Ureter (tissue), 1 donor: ENCODE data around the gene ZDHHC5. TPM values are rescaled to one million over a fixed set of nuclear protein-coding genes. Genes with fewer than 3 reads are reported as not detected.

Source experiments
- DNase-seq: peaks from one replicate; pipeline ENCODE4 v3.0.0-alpha.2; 2020; ENCODE audit warnings: low spot score
- total RNA-seq: library from RNA; stranded (reverse); gene quantifications from one replicate; pipeline ENCODE4 v1.2.4, GENCODE V29; 2023
- donor health status: DM: yes; HTN: yes; CAD: no.

Gene ZDHHC5
- 91.9 TPM for total RNA-seq

- DNase-seq = peak; percentile 99
Observed at GRCh38 chr11:57667736-57668433, at the start of gene ZDHHC5. Gene ZDHHC5, plus strand, starts transcription at chr11:57668114. Its CDS starts 4,977 bp downstream, at chr11:57673091.

- no peak for DNase-seq
Observed at GRCh38 chr11:57618438-57618837, 49.5 kb upstream of the ZDHHC5 start.

GRCh38 chr11:57619331-57619730 lies 48.6 kb upstream of the ZDHHC5 start:
- DNase-seq = no peak

- no peak for DNase-seq
Observed at GRCh38 chr11:57620467-57620866, 47.4 kb upstream of the ZDHHC5 start.

- DNase-seq = no peak
Observed at GRCh38 chr11:57622263-57622662, 45.7 kb upstream of the ZDHHC5 start.

- no peak for DNase-seq
Observed at GRCh38 chr11:57624864-57625263, 43.0 kb upstream of the ZDHHC5 start.

- no peak for DNase-seq
Observed at GRCh38 chr11:57626895-57627294, 41.0 kb upstream of the ZDHHC5 start.

- no peak for DNase-seq
Observed at GRCh38 chr11:57630171-57630570, 37.7 kb upstream of the ZDHHC5 start.

- DNase-seq = no peak
Observed at GRCh38 chr11:57632116-57632515, 35.8 kb upstream of the ZDHHC5 start.

GRCh38 chr11:57633394-57634070 lies 34.4 kb upstream of the ZDHHC5 start:
- DNase-seq = no peak

- no peak for DNase-seq
Observed at GRCh38 chr11:57634311-57634710, 33.6 kb upstream of the ZDHHC5 start.

- no peak for DNase-seq
Observed at GRCh38 chr11:57635246-57635645, 32.7 kb upstream of the ZDHHC5 start.

- DNase-seq = no peak
Observed at GRCh38 chr11:57637626-57638004, 30.3 kb upstream of the ZDHHC5 start.

GRCh38 chr11:57638005-57638781 lies 29.7 kb upstream of the ZDHHC5 start:
- peak; percentile 79 for DNase-seq

GRCh38 chr11:57638811-57639320 lies 29.0 kb upstream of the ZDHHC5 start:
- DNase-seq = no peak

GRCh38 chr11:57639321-57640067 lies 28.4 kb upstream of the ZDHHC5 start:
- no peak for DNase-seq

GRCh38 chr11:57640068-57640800 lies 27.7 kb upstream of the ZDHHC5 start:
- no peak for DNase-seq

GRCh38 chr11:57641011-57641807 lies 26.7 kb upstream of the ZDHHC5 start:
- DNase-seq = no peak

- no peak for DNase-seq
Observed at GRCh38 chr11:57643802-57644201, 24.1 kb upstream of the ZDHHC5 start.
